ENCODE measurements around the gene FAM53B.

DNA sequence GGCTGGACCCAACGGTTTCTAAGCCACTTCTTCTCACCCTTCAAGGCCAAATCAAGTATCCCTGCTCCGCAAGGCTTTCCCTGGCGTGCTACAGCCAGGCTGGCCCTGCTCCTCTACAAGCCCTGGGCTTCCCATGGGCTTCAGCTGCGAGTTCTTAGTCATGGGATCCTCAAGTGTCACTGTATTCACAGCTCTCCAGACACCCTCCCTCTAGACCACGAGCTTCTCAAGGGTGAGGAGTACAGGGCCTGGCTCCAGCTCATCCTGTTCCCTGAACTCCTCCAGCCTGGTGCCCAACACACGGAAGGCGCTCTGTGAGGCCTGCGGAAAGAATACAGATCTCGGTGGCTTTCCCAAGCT lies 38.8 kb downstream of the FAM53B start:
- no peak for TF ChIP-seq POLR2A (IDR thresholded peaks at IDR 0.05)
- TF ChIP-seq, protein P1, sequence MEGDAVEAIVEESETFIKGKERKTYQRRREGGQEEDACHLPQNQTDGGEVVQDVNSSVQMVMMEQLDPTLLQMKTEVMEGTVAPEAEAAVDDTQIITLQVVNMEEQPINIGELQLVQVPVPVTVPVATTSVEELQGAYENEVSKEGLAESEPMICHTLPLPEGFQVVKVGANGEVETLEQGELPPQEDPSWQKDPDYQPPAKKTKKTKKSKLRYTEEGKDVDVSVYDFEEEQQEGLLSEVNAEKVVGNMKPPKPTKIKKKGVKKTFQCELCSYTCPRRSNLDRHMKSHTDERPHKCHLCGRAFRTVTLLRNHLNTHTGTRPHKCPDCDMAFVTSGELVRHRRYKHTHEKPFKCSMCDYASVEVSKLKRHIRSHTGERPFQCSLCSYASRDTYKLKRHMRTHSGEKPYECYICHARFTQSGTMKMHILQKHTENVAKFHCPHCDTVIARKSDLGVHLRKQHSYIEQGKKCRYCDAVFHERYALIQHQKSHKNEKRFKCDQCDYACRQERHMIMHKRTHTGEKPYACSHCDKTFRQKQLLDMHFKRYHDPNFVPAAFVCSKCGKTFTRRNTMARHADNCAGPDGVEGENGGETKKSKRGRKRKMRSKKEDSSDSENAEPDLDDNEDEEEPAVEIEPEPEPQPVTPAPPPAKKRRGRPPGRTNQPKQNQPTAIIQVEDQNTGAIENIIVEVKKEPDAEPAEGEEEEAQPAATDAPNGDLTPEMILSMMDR (IDR thresholded peaks at IDR 0.05), result no peak

Measured in Peyer's patch (tissue), 4 donors.